DMS153 (cell line): ENCODE results near the gene PC.
"Not testable (repeated sequence)": the region's sequence is repeated elsewhere in the genome, so short reads cannot be mapped to it uniquely, and the experiment has no call there.

Experiments
- DNase-seq: peaks from one replicate; lab custom pipeline; 2025; lab: John Stamatoyannopoulos, UW

Gene PC

DNA sequence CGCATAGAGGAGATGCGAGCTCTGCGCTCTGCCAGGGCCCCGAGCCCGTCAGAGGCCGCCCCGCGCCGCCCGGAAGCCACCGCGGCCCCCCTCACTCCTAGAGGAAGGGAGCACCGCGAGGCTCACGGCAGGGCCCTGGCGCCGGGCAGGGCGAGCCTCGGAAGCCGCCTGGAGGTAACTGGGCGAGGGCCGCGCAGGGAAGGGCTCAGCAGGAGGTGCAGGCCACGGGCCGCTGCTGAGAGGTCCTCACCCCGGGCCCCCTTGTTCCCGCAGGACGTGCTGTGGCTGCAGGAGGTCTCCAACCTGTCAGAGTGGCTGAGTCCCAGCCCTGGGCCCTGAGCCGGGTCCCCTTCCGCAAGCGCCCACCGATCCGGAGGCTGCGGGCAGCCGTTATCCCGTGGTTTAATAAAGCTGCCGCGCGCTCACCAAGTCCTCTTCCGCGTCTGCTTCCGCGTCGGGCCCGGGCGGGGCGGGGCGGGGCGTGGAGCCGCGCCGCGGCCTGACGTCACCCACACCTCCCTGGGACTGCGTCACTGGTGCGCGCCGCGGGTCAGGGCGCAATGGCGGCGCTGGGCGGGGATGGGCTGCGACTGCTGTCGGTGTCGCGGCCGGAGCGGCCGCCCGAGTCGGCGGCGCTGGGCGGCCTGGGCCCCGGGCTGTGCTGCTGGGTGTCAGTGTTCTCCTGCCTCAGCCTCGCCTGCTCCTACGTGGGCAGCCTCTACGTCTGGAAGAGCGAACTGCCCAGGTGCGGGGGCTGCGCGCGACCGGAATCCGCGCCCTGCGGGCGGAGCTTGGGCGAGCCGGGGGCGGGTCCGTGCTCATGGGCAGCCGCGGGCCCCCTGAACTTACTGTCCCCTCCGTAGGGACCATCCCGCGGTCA lies 115.0 kb downstream of the PC start, which contains the start of gene RCE1:
TSS of gene RCE1 (plus strand) at position 546 of the 880 bp plus-strand sequence. CDS start at position 561, 15 bp downstream.
- DNase-seq, result peak; percentile 78

GRCh38 chr11:66842501-66842895 lies 115.7 kb downstream of the PC start:
- no peak for DNase-seq

DNA sequence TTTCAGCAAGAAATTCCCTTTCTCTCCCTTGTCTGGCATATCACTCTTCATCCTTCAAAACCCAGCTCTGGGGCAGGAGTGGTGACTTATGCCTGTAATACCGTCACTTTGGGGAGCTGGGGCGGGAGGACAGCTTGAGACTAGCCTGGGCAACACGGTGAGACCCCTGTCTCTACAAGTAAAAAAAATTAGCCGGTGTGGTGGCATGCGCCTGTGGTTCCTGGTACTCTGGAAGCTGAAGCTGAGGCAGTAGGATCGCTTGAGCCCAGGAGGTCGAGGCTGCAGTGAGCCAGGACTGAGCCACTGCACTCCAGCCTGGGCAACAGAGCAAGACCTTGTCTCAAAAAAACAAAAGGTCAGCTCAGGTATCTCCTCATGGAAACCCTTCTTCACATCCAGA lies 116.3 kb downstream of the PC start:
- DNase-seq, result no peak

GRCh38 chr11:66840317-66841091 lies 117.7 kb downstream of the PC start:
- DNase-seq, result no peak

DNA sequence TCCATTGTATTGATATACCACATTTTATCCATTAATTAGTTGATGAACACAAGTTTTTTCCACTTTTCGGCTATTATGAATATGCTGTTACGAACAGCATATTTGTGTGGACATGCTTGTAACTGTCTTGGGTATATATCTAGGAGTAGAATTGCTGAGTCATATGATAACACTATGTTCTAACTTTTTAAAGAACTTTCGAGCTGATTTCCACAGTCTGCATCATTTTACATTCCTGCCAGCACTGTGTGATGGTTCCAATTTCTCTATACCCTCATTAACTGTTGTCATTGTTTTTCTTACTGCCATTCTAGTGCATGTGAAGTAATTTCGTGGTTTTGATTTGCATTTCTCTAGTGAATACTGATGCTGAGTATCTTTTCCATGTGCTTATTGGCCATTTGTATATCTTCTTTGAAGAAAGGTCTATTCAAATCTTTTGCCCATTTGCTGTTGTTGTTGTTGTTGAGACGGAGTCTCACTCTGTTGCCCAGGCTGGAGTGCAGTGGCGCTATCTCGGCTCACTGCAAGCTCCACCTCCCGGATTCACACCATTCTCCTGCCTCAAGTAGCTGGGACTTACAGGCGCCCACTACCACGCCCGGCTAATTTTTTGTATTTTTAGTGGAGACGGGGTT lies 122.3 kb downstream of the PC start:
- no peak for DNase-seq

DNA sequence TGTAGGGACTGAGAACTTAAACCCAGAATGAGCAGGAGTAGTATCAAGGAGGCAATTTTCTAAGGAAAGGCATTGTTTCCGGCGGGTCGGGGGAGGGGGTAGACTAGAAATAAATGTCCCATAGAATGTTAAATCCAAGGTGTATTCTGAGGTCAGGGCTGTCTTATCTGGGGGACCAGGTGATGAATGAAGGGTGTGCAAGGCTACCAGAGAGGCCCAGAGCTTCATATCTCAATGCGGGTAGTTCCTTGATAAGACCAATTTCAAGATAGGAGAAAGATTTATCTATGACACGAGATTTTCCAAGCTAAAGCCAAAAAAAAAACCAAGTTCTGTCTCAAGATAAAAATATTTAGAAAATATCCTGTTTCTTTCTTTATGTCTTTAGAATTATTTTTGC lies 123.2 kb downstream of the PC start:
- no peak for DNase-seq

DNA sequence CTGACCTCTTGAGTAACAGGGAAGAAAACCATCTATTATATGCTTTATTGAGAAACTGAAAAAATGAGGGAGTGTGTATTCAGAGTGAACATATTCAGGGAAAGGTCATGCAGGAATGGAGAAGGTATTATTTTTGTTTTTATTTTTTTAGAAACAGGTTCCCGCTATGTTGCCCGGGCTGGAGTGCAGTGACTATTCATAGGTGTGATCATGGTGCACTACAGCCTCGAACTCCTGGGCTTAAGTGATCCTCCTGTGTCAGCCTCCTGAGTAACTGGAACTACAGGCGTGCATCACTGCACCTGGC lies 123.7 kb downstream of the PC start:
- DNase-seq, result no peak

- not testable (repeated sequence) for DNase-seq
Observed at GRCh38 chr11:66824573-66824972, 133.6 kb downstream of the PC start.

- no peak for DNase-seq
Observed at GRCh38 chr11:66823700-66824099, 134.5 kb downstream of the PC start.

- DNase-seq, result no peak
Observed at GRCh38 chr11:66820901-66821300, 137.3 kb downstream of the PC start.

DNA sequence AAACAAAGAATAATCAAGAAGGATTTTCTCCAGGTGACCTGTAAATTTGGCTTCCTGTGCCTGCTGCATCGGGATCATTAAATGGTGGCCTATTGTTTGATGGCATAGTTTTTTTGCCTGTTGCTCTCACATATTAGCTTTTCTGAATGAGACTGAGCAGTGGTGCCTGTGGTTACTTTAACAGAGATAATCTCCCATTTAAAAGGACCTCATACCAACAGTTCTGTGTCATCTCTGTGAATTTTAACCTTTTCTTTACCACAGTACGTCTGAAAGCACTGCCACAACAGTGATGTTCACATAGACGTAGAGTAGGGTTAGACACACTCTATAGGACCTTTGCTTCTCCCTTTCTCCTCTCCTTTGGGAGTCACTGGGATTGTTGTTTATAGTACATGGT lies 137.8 kb downstream of the PC start:
- no peak for DNase-seq

DNA sequence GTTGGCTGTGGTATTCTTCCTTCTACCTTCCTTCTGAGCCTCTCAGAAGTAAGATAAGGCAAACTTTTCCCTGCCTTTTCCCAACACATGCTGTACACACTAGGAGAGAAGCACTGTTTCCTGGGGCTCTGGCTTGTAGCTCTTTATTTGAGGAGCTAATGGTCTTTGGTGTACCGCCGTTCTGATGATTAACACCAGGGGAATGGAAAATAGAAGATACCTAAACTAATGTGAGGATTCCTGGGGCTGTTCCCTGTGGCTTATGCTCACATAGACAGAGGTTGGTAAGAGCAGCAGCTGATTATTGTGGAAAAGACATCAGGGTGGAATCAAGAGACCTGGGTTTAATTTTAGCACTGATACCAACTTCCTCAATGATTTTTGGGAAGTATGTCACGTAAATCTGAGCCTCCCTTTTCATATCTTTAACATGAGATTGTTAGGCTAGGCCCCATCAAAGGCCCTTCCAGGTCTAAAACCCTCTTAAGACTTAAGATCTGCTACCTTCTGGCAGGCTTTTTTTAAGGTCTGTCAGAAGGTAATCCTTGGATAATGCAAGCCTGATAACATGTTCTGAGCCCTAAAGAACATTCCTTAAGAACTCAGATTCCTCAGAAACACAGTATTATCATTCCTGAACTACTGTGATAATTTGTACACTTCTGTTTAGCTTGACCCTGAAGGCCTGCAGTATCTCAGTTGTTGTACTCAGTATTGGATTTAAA lies 139.8 kb downstream of the PC start:
- DNase-seq, result no peak

- no peak for DNase-seq
Observed at GRCh38 chr11:66815646-66816045, 142.5 kb downstream of the PC start.

- DNase-seq, result no peak
Observed at GRCh38 chr11:66814678-66815077, 143.5 kb downstream of the PC start.

GRCh38 chr11:66810576-66811185 lies 147.5 kb downstream of the PC start:
- DNase-seq, result no peak

GRCh38 chr11:66809592-66809991 lies 148.6 kb downstream of the PC start:
- DNase-seq, result no peak

DNA sequence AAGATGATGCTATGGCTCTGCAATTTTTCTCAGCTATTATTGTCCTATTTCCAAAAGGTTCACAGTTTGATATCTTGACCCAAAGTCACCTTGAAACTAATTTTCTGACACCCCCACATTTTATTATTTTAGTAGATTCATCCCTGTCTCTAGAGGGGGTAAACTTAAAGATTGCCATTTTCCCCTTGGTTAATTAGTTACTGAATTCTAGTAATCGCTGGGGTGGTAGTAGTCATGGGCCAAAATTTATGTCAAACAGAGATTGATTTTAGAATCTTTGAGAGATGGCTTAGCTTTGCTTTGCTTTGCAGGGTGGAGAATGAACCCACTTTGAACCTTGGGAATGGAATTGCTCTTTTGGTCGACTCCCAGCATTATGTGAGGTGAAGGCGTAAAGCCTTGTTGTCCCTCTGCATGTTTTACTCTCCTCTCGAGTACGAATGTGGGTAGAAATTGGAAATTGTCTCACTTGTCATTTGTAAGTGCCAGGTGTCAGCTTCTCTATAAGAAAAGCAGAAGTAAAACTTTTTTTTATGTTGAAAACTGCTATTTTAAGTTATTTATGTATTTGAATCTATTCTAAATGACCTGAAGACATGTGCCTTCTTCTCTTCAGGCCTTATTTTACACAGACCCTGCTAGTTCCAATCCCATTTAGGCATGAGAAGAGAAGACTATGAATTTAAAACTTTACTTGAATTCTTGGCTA lies 157.3 kb downstream of the PC start:
- DNase-seq, result no peak

GRCh38 chr11:66799815-66800214 lies 158.4 kb downstream of the PC start:
- not testable (repeated sequence) for DNase-seq
